Cerebellar cortex (tissue), 1 donor: Measurements from ENCODE around the gene TRPM5.

Experiments
- DNase-seq: peaks from one replicate; pipeline ENCODE4 v3.0.0-alpha.2; 2015; ENCODE audit warnings: low spot score

The TRPM5 gene

DNA sequence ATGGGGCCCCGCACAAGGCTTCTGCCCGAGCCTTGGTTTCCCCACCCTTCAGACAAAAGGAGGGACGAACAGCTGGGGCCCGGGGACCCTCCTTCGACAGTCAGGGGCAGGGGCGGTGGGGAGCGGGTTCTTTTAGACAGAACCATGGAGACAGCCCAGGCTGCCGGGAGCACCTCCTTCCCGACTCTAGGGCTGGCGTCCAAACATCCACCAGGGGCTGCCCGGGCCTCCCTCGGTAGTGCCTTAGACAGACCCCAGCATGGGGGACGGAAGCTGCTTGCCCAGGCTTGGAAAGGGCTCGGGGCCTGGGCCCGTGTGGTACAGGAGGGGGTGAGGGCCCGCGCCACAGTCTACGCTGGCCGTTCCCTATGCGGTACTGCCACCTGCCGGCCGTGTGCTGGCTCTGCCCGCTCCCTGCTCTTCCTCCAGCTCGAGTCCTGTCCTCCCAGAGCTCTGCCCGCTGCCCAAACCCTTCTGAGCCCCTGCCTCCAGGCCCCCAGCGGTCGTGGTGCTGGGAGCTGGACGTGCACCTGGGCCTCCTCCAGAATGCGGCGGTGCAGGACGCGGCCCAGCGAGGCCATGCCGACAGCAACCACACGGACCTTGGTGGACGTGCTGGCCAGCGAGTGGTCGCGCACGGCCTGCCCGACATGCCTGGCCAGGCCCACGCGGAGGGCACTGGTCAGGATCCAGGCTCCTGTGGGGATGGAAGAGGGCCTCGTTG is 23.6 kb downstream of the TRPM5 start:
- DNase-seq: peak; percentile 78

GRCh38 chr11:2419638-2420501 is 24.4 kb downstream of the TRPM5 start:
- peak; percentile 73 for DNase-seq

DNA sequence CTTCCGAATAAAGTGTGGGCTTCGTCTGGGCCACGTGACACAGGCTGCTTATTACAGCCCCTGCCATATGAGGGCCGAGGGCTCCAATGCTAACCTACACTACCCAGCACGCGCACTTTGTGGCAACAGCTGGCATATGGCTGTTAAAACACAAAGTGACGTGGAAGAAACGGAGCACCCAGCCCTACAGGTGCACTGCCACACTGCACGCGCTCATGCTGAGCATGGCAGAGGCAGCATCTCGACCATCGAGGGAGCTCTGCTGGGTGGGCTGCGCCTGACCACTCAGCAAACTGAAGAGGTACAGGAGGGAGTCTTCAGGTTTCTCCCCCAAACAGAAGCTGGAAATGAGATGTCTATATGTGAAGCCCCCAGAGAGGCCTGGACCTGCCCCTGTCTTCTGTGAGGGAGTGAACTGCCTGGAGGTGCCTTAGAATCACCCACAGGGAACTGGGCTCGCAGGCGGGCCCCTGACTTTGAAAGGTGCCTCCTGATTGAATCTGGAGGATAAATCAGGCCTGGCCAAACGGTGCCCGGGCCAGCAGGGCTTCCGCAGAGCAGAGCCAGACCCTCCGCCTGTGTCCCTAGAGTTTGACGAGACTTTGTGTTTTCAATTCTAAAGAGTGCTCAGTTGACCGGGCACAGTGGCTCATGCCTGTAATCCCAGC is 25.5 kb downstream of the TRPM5 start:
- no peak for DNase-seq

DNA sequence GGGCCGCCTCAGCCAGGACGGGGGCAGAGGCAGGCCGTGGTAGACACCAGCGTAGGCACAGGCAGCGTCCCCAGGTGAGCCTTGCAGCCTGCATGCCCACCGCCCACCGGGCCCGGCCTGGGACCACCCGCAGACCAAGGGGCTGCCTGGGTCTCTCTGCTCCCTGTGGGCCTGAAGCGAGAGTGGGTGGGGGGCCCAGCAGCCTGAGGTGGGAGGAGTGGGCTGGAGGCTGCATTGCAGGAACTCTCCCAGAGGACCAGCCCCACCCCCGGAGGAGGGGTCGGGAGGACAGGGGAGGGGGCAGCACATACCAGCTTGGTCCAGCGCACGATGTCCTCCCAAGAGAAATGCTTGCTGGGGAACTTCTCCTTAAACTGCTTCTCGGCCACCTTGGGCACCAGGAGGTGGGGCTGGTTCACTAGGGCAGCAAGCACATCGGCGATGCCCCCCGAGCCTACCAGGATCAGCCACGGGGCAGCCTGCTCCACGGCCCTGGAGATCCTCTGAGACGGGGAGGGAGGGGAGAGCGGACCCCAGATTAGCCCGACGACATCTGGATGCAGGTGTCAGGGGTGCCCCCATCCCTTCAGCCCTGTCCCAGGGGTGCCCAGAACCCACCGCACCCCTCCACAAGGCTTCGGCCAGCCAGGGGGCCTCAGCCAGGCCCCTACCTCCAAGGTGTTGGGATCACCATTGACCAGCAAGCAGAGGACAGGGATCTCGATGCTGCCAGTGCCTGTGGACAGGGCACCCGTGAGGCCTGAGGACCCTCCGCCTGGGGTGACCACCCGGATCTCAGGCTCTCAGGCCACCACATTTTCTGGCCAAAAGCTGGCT is 26.2 kb downstream of the TRPM5 start:
- DNase-seq: no peak

- no peak for DNase-seq
Observed at GRCh38 chr11:2416765-2417164, 27.5 kb downstream of the TRPM5 start.

DNA sequence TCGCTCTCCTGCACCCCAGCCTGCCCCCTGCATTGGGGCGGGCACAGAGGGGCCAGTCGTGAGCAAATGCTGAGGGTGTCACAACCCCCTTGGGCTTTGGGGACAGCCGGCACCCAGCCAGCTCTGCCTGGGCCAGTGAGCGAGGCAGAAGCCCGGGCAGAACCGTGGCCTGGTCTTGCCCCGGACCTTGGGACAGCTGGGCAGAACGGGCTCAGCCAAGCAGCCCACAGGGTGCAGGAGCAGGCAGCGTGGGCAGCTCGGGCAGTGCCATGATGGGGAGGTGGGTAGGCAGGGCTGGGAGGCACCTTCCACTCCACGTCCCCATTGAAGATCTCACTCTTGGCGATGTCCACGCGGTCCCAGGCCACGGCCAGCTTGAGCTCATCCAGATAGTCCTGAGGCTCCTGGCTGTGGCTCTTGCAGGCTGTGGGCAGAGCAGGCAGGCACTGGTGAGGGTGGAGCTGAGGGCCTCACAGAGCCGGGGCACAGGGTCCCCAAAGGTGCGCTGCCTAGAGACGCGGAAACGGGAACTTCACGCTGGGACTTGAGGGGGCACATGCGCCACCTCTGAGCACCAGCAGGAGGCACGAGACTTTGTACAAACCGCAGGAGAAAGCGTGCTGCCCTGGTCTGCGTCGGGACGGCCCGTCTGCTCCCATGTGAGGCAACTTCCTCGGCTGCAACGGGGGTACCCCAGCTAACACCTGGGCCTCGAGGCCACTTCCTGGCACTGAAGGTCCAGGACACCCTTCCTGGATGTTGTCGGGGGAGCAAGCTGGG is 28.5 kb downstream of the TRPM5 start:
- DNase-seq: no peak

- no peak for DNase-seq
Observed at GRCh38 chr11:2415171-2415570, 29.1 kb downstream of the TRPM5 start.

DNA sequence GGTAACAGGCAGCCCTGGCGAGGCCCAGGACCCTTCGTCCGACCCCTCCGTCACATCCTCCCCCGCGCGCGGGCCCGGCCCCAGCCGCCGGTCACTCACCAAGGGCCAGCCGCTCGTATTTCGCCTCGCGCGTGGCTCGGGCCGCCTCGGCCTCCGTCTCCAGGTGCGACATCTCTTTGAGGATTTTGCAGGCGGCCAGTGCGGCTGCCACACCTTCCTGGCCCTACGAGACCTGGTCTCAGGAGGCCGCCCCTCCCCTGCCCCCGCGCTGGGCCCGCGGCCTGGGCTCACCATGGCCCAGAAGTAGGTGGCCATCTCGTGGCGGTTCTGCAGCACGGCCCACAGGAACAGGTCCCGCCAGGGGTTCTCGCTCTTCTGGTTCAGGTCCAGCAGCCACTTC is 29.7 kb downstream of the TRPM5 start:
- no peak for DNase-seq

DNA sequence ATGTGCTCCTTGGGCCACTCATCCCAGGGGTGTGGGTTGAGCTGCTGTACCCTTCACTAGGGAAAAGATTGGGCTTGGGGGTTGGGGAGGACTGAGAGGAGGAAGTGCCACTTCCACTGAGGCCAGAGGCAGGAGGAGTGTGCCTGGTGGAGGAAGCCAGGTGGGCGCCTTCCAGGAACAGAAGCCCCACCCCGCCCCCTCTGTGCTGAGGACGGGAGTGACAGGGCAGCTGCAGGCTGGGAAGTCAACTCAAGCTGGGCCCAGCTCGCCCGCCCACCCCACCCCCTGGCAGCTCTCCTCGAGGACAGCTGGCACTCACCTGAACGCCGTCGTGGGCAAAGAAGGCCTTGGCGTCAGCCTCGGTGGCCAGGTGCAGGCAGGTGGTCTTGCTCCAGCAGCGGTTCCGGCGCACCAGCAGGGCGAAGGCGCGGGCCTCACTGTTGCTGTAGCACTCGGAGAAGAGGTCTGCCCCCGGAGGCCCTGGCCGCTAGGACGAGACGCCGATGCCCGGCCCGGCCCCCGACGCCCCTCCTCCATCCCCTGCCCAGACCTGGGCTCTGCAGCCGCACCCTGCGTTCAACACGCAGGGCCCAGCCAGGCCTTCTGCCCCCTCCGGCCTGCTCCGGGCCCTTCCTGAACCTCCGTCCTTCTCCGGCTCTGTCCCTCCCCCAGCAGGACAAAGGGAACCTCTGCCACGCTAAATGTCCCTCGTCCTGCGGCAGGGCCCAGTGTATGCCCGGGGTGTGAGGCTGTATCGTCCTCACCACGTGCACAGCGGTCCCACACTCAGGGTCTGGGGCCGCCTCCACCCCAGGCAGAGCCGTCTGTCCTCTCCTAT is 30.4 kb downstream of the TRPM5 start:
- no peak for DNase-seq

DNA sequence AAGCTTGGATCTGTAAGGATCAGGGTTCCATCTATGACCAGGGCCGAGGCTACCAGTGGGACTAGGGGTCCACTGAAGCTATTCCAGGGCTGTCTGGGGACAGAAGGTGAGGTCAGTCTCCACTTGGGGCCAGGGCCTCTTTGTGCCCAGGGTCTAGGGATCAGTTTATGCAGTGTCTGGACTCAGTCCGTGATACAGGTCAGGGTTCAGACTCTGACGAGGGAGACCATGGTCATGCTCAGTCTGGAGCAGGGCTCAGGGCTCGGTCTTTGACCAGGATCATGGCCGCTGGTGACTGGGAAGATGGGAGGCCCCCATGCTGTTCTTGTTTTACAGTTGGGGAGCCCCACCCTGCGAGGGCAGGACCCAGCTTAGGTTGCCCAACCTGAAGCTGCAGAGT is 32.0 kb downstream of the TRPM5 start:
- DNase-seq: no peak

DNA sequence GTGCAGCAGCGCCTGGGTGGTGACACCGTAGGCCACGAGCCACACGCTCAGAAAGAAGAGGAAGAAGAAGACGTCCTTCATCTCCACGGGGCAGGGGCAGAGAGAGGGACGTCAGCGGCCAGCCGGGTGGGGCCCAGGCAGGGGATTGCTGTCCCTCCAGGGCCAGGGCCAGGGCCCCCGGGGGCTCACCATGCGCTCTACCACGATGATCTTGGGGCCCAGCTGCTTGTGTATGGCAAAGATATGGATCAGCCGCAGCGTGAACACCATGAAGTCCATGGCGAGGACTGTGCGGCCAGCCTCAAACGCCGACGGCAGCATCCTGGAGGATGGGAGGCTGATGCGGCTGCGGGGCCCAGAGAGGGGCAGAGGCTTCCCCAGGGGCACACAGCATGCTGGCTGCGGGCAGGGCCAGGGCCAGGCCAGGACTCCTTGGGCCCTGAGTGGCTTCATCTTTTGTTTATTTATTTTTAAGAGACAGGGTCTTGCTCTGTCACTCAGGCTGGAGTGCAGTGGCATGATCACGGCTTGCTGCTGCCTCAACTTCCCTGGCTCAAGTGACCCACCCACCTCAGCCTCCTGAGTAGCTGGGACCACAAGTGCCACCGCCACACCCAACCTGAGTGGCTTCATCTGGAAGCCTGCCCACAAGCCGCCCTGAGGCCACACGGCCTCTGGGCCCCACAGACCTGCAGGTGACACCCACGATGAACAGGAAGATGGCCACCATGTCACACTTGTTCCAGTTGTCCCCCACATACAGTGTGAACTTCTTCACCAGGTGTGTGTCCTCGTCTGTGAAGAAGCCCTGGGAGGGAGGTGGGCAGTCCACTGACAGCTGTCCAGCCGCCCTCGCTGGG is 32.6 kb downstream of the TRPM5 start:
- DNase-seq: no peak

- no peak for DNase-seq
Observed at GRCh38 chr11:2410616-2411015, 33.7 kb downstream of the TRPM5 start.

DNA sequence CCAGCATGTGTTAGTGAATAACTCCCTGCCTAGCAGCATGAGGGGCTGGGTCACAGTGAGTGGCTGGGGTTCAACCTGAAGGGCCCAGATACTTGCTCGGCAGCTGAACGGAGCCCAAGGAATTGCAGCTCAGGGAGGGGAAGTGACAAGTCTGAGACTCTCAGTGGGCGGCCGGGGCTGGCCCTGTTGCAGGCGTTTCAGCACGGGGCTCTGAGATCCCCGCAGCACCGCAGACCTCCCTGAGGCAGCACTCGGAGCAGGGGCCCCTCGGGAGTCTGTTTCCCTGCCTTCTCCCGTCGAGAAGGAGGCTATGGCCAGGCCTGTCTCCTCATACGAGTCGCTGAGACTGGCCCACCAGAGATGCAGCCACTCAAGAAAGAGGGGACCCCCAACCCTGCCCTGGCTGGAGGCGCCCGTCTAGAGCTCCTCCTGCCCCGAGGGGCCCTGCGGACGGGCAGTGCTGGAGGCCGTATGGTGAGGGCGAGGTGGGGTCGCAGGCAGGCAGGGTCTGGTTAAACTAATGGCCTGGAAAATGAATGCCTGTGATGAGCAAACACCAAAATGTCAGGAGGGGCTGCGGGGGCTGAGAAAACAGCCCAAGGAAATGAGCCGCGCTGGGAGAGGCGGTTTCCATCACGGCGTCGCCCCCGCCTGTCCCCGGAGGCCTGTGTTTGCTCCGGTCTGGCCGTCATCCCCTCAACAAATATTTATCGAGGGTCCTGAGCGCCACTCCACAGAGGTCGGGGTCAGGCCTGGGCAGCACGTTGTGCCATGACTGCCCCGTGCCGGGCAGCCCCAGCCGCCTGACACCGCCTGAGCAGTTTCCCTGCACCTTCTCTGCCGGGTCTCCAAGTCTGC is 34.5 kb downstream of the TRPM5 start:
- no peak for DNase-seq

- DNase-seq: no peak
Observed at GRCh38 chr11:2409126-2409525, 35.2 kb downstream of the TRPM5 start.

DNA sequence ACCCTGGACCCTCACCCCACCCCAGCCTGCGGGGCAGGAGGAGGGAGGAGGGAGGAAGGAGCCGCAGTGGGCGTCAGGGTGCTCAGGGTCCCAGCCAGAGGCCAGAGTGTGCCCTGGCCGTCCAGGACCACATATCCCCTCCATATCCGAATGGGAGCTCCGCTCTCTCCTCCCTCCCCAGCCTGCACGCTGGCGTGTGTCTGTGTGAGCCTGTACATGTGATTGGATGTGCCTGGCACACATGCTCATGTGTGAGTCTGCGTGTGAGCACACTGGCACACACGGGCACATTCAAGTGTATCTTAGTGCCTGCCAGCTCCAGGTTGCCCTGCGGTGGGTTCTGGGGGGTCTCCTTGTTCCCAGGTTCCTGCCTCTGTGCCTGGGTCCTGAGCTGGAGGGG is 35.6 kb downstream of the TRPM5 start:
- DNase-seq: no peak

DNA sequence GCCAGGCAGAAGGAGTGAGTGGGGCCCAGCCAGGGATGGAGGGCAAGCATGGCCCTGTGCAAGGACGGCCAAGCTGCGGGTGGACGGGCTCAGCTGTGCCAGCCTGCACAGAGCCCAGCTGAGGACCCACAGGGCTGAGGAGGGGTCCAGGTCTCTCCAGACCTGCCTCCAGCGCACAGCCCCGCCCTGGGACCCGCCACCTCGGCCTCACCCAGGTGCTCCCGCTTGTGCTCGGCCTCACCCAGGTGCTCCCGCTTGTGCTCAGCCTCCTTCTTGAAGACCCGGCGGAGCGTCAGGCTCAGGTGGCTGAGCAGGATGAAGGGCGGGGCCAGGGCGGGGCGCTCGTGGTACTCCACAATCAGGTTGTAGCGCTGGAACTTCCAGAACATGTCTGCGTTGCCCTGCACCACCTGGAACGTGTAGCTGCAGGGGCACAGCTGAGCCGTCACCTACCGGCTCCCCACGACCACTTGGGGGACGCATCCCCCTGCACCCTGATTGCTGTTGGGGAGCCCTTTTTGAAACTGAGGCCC is 37.4 kb downstream of the TRPM5 start:
- DNase-seq: no peak

DNA sequence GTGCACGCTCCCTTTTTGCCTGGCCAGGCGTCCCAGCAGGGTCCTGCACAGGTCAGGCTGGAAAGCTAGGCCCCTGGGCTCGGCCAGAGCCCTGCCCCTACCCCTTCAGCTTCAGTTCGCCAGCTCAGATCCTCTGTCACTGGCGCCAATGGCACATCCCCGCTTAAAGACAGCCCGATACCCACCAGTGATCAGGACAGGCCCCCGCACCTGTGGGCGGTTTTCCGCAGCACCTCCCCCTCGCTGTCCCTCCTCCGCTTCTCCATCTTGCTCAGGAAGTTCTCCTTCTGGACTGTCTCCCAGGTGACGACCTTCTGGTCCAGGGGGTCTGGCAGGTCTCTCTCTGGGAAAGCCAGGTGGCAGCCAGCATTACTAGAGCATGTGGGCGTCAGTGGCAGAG is 37.9 kb downstream of the TRPM5 start:
- DNase-seq: no peak

DNA sequence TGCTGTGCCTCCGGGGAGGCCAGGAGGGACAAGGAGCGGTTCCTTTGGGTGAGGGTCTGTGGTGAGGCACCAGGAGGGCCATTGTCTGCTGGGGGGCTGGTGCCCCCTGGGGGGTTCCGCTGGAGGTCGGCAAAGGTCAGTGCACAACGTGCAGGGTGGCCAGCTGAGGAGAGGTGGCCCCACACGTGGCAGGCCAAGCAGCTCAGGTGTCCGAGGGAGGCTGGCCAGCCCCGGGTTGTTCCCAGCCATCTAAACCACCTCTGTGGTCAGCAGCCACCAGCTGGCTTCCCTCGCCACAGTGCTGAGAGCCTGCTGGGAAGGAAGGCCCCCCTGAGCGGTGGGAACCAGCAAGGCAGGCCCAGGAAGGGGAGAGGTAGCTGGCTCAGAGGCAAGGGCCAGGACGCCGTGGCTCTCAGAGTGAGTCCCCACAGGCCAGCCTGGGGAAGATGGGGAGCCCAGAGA is 39.5 kb downstream of the TRPM5 start:
- no peak for DNase-seq
